Muscle layer of colon (tissue), 2 donors: Measurements from ENCODE around the gene LRIT3.

Experiments used
- H3K27ac ChIP-seq: one replicate; pipeline ENCODE4 v1.7.0; 2013; ENCODE audit warnings: low read depth, mild to moderate bottlenecking, low read length, moderate library complexity
- H3K27me3 ChIP-seq, 2 donors: one replicate each; pipeline ENCODE4 v1.7.0; 2013; ENCODE audit warnings: low read length in 2 of 2, mild to moderate bottlenecking in 2 of 2; ENCODE audit not compliant: insufficient read depth in 2 of 2, control insufficient read depth in 1 of 2
- H3K36me3 ChIP-seq: one replicate; pipeline ENCODE4 v1.7.0; 2013; ENCODE audit warnings: mild to moderate bottlenecking, low read length; ENCODE audit not compliant: insufficient read depth
- H3K4me1 ChIP-seq: one replicate; pipeline ENCODE4 v1.7.0; 2013; ENCODE audit warnings: mild to moderate bottlenecking, low read length; ENCODE audit not compliant: insufficient read depth
- H3K4me3 ChIP-seq, 2 donors: one replicate each; pipeline ENCODE4 v1.7.0; 2013; ENCODE audit warnings: low read length in 2 of 2, low read depth in 1 of 2, mild to moderate bottlenecking in 1 of 2, moderate library complexity in 1 of 2
- H3K9ac ChIP-seq: one replicate; pipeline ENCODE4 v1.7.0; 2013; ENCODE audit warnings: low read length
- H3K9me3 ChIP-seq: one replicate; pipeline ENCODE4 v1.7.0; 2013; ENCODE audit warnings: mild to moderate bottlenecking, low read length
- donor health status: abdominal sarcoma.
- donor health status: Adenocarcinoma of cecum.

LRIT3 gene

GRCh38 chr4:109816894-109817293 is 31.0 kb upstream of the LRIT3 start:
- H3K36me3 ChIP-seq = peaks cover 29% of the 10 kb centered on the region
- H3K4me1 ChIP-seq = peaks cover 17% of the 10 kb centered on the region
- H3K9me3 ChIP-seq = no peaks in the 10 kb centered on the region
- H3K27me3 ChIP-seq = no peaks in the 10 kb centered on the region
- H3K4me3 ChIP-seq = peak overlapping the region in 1 of 2 donors; percentile 89
- no peak overlapping the region for H3K27ac ChIP-seq
- no peak overlapping the region for H3K9ac ChIP-seq

GRCh38 chr4:109818268-109818667 is 29.6 kb upstream of the LRIT3 start:
- Histone ChIP-seq H3K36me3 (peaks cover 33% of the 10 kb centered on the region), H3K4me1 (peaks cover 17% of the 10 kb centered on the region), H3K9ac (no peak overlapping the region), H3K4me3 (no peak overlapping the region), H3K27ac (no peak overlapping the region), H3K27me3 (no peaks in the 10 kb centered on the region), H3K9me3 (no peaks in the 10 kb centered on the region)

DNA sequence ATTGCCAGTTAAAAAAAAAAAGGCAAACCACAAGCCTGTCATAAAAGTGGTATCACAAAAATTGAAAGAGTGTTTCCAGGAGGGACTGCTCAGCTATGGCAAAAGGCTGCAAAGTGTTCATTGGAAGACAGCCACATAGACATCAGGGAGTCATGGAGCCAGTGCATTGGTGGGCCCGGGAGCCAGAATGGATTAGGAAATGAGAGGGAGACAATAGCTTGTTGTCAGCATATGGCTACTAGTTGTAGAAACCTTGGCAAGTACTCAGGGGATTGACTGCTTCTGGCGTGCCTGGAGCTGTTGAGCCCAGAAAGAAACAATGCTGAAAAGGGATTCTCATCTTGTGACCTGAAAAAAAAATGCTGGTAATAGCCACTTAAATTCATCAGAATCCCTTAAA is 27.3 kb upstream of the LRIT3 start:
- Histone ChIP-seq H3K9me3 (no peaks in the 10 kb centered on the region), H3K4me3 (no peak overlapping the region), H3K4me1 (peaks cover 12% of the 10 kb centered on the region), H3K27me3 (no peaks in the 10 kb centered on the region), H3K36me3 (peaks cover 39% of the 10 kb centered on the region), H3K9ac (no peak overlapping the region), H3K27ac (no peak overlapping the region)

DNA sequence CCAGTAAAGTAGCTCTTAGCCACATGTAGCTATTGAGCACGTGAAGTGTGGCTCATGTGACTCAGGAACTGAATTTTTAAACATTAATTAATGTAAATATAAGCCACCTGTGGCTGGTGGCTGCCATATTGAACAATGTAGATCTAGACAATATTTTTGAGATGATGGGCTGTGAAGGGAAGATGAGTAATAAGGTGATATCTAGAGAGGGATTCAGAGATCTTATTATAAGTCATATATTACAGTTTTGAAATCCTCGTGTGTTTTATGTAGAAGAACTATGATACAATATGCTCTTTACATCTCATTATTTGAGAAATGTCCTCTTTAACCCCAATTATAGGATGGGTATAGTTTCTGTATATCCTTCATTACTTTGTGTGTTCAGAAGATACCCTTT is 26.7 kb upstream of the LRIT3 start:
- Histone ChIP-seq H3K27me3 (no peaks in the 10 kb centered on the region), H3K4me1 (peaks cover 10% of the 10 kb centered on the region), H3K36me3 (peaks cover 39% of the 10 kb centered on the region), H3K4me3 (no peak overlapping the region), H3K27ac (no peak overlapping the region), H3K9me3 (no peaks in the 10 kb centered on the region), H3K9ac (no peak overlapping the region)

DNA sequence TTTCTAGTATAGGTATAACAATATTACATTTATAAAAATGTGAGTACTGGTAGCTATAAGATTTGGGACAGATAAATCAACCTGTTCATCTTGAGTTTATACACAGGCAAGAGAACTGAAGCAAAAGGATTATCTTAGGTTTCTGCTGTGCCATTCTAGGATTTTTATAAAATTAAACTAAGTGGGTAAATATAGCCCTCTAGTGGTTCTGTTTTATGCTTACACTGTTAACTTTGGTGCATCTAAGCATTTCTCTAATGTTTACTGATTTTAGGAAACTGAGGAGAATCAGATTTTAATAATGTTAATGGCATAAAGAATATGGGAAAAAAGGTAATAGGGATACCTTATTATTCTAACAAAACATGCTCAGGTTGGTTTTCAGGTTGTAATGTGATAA is 21.2 kb upstream of the LRIT3 start:
- Histone ChIP-seq H3K27me3 (no peaks in the 10 kb centered on the region), H3K27ac (no peak overlapping the region), H3K9ac (no peak overlapping the region), H3K9me3 (no peaks in the 10 kb centered on the region), H3K4me1 (no peaks in the 10 kb centered on the region), H3K4me3 (no peak overlapping the region), H3K36me3 (peaks cover 12% of the 10 kb centered on the region)

DNA sequence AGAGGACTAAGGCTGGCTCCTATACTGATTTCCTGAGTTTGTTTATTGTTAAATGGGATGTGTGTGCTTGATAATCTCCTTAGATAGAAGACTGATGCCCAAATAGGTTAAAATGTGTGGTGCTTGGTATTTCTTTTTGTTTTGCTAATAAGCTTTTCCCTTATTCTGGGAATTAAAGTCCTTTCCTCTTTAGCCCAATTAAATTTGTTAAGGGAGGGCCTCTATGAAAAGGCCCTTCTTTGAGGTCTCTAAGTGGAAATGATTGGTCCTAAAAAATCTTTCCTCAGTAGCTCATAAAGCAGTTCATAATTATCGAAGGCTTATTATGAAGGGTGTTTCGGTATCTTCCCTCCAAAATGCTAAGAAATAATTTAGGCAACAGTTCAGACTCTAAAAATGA is 20.2 kb upstream of the LRIT3 start, which contains the start of gene RRH:
Gene RRH (plus strand): TSS at position 301 of the 400 bp plus-strand sequence. CDS start 56 bp downstream, at position 357.
- Histone ChIP-seq H3K4me1 (no peaks in the 10 kb centered on the region), H3K27me3 (no peaks in the 10 kb centered on the region), H3K36me3 (peaks cover 7% of the 10 kb centered on the region), H3K4me3 (no peak within 1 kb of the TSS), H3K9me3 (no peaks in the 10 kb centered on the region), H3K9ac (no peak within 1 kb of the TSS), H3K27ac (no peak within 1 kb of the TSS)

DNA sequence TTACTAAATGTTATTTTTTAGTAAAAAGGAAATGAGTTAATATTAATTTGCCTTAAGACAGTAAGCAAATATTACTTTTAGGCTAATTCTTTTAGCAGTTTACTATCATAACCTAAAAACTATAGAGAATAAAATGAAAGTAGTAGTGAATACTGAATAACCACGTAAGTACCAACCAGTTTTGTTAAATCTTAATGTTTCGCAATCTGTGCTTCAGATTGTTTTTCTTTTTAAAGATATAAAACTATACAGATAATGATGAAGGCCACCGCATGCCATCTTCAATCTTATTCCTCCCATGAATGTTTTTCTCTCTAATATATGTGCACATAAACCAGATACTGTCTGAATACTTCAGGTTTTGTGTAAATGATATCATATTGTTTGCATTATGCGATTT is 14.2 kb upstream of the LRIT3 start:
- no peaks in the 10 kb centered on the region for H3K36me3 ChIP-seq
- H3K4me1 ChIP-seq = no peaks in the 10 kb centered on the region
- H3K9ac ChIP-seq = no peak overlapping the region
- no peak overlapping the region for H3K4me3 ChIP-seq
- H3K27ac ChIP-seq = no peak overlapping the region
- H3K27me3 ChIP-seq = no peaks in the 10 kb centered on the region
- H3K9me3 ChIP-seq = no peaks in the 10 kb centered on the region

GRCh38 chr4:109836985-109837384 is 10.9 kb upstream of the LRIT3 start:
- Histone ChIP-seq H3K4me3 (no peak overlapping the region), H3K4me1 (no peaks in the 10 kb centered on the region), H3K9me3 (no peaks in the 10 kb centered on the region), H3K9ac (no peak overlapping the region), H3K27ac (no peak overlapping the region), H3K36me3 (no peaks in the 10 kb centered on the region), H3K27me3 (no peaks in the 10 kb centered on the region)

DNA sequence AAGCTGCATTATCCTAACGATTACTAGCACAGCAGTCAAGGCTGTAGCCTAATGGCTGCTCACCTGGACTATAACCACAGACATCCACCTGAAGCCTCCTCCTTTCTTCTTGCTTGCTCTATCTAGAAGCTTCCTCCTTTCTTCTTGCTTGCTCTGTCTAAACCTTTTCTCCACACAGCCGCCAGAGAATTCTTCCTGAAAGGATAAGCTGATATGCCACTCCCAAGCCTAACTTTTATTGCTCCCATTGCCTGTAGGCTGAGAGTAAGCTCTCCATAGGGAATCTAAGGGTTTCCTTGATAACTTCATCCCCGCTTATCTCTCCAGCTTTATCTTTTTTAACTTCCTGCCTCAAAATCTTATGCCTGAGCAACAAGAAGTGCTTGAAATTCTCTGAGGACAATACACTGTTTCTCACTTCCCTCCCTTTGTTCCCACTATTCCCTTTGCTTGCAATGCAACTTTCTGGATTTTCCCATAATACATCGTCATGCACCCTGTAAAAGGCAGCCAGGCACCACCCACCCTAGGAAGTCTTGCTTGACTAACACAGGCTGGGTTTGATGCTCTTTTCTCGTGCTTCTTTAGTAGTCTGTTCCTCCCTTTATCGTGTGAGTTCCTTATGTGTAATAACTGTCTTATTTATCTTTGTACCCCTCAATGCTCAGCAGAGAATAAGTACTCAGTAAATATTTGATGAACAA is 1.4 kb upstream of the LRIT3 start:
- H3K27me3 ChIP-seq = no peaks in the 10 kb centered on the region
- H3K9me3 ChIP-seq = no peaks in the 10 kb centered on the region
- no peak overlapping the region for H3K27ac ChIP-seq
- no peak overlapping the region for H3K9ac ChIP-seq
- H3K4me1 ChIP-seq = no peaks in the 10 kb centered on the region
- H3K4me3 ChIP-seq = no peak overlapping the region
- no peaks in the 10 kb centered on the region for H3K36me3 ChIP-seq

- Histone ChIP-seq H3K27ac (no peak overlapping the region), H3K4me1 (no peaks in the 10 kb centered on the region), H3K4me3 (no peak overlapping the region), H3K9me3 (no peaks in the 10 kb centered on the region), H3K27me3 (no peaks in the 10 kb centered on the region), H3K9ac (no peak overlapping the region), H3K36me3 (no peaks in the 10 kb centered on the region)
These were observed 594 bp downstream of the LRIT3 start for GRCh38 chr4:109848501-109848900.

DNA sequence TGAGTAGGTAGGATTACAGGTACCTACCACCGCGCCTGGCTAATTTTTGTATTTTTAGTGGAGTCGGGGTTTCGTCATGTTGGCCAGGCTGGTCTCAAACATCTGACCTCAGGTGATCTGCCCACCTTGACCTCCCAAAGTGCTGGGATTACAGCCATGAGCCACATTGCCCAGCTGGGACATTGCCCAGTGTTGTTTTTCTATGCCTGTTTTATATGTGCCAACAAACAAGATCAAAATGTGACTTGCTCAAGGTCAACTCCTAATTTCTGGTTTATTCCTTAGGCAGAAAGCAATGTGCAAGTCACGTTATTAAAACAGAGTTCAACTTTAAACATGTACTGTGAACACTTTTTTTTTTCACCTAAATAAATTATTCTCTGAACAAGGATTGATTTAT is 2.7 kb downstream of the LRIT3 start:
- no peak overlapping the region for H3K27ac ChIP-seq
- no peaks in the 10 kb centered on the region for H3K27me3 ChIP-seq
- H3K9me3 ChIP-seq = no peaks in the 10 kb centered on the region

More for the DNA sequence above, 2.7 kb downstream of the LRIT3 start:
- no peak overlapping the region for H3K9ac ChIP-seq
- H3K4me3 ChIP-seq = no peak overlapping the region
- no peaks in the 10 kb centered on the region for H3K4me1 ChIP-seq
- no peaks in the 10 kb centered on the region for H3K36me3 ChIP-seq
